Neural progenitor cell (in vitro differentiated cells): ENCODE data around the gene MMRN2.

ENCODE experiments used
- CTCF ChIP-seq: fragments of 200-600 bp; sonication (generic); IDR thresholded peaks from 2 replicates; pipeline ENCODE4 v1.5.1; 2017; ENCODE audit warnings: antibody characterized with exemption, mild to moderate bottlenecking
- EZH2 ChIP-seq: fragments of 200-600 bp; sonication (generic); IDR thresholded peaks from 2 replicates; pipeline ENCODE4 v1.6.1; 2017; ENCODE audit warnings: antibody characterized with exemption, mild to moderate bottlenecking, moderate library complexity

- TF ChIP-seq CTCF (no peak), EZH2 (no peak)
Measured at GRCh38 chr10:86965986-86966654, 8.7 kb upstream of the MMRN2 start.
